Measurements from ENCODE around the gene RAB5IF. TPM values are rescaled to one million over a fixed set of nuclear protein-coding genes. Genes with fewer than 3 reads are reported as not detected.

The RAB5IF gene
- total and polyA plus RNA-seq, 2 of the 13 experiments (the other 11 are each of a cell fraction or from before 2014, with no cell fraction given) = 261 to 305 TPM

GRCh38 chr20:36633285-36633772 is 27.8 kb downstream of the RAB5IF start (continued):
- no peak for TF ChIP-seq USF2 (IDR thresholded peaks at IDR 0.05; ENCODE audit: low read depth, low read length)
- no peak for TF ChIP-seq USF2 (CRISPR knock-in tag; IDR thresholded peaks at IDR 0.05; ENCODE audit: borderline replicate concordance)
- TF ChIP-seq ZNF552 (CRISPR knock-in tag; IDR thresholded peaks at IDR 0.05; ENCODE audit: borderline replicate concordance) = no peak
- TF ChIP-seq, protein P1, sequence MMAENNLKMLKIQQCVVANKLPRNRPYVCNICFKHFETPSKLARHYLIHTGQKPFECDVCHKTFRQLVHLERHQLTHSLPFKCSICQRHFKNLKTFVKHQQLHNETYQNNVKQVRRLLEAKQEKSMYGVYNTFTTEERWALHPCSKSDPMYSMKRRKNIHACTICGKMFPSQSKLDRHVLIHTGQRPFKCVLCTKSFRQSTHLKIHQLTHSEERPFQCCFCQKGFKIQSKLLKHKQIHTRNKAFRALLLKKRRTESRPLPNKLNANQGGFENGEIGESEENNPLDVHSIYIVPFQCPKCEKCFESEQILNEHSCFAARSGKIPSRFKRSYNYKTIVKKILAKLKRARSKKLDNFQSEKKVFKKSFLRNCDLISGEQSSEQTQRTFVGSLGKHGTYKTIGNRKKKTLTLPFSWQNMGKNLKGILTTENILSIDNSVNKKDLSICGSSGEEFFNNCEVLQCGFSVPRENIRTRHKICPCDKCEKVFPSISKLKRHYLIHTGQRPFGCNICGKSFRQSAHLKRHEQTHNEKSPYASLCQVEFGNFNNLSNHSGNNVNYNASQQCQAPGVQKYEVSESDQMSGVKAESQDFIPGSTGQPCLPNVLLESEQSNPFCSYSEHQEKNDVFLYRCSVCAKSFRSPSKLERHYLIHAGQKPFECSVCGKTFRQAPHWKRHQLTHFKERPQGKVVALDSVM (CRISPR knock-in tag; IDR thresholded peaks at IDR 0.05) = peak; percentile 82
- 0 out of 2 replicates have a peak, but pooled peaks have one; percentile 7 for TF ChIP-seq SIX4 (CRISPR knock-in tag; IDR thresholded peaks at IDR 0.05)
- no peak for TF ChIP-seq REPIN1 (CRISPR knock-in tag; IDR thresholded peaks at IDR 0.05; ENCODE audit: borderline replicate concordance, low read depth)
- TF ChIP-seq SNAPC2 (CRISPR knock-in tag; IDR thresholded peaks at IDR 0.05) = no peak
- TF ChIP-seq, protein P2, sequence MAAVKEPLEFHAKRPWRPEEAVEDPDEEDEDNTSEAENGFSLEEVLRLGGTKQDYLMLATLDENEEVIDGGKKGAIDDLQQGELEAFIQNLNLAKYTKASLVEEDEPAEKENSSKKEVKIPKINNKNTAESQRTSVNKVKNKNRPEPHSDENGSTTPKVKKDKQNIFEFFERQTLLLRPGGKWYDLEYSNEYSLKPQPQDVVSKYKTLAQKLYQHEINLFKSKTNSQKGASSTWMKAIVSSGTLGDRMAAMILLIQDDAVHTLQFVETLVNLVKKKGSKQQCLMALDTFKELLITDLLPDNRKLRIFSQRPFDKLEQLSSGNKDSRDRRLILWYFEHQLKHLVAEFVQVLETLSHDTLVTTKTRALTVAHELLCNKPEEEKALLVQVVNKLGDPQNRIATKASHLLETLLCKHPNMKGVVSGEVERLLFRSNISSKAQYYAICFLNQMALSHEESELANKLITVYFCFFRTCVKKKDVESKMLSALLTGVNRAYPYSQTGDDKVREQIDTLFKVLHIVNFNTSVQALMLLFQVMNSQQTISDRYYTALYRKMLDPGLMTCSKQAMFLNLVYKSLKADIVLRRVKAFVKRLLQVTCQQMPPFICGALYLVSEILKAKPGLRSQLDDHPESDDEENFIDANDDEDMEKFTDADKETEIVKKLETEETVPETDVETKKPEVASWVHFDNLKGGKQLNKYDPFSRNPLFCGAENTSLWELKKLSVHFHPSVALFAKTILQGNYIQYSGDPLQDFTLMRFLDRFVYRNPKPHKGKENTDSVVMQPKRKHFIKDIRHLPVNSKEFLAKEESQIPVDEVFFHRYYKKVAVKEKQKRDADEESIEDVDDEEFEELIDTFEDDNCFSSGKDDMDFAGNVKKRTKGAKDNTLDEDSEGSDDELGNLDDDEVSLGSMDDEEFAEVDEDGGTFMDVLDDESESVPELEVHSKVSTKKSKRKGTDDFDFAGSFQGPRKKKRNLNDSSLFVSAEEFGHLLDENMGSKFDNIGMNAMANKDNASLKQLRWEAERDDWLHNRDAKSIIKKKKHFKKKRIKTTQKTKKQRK (IDR thresholded peaks at IDR 0.05; ENCODE audit: low read length) = no peak
- TF ChIP-seq ADNP (CRISPR knock-in tag; IDR thresholded peaks at IDR 0.05) = no peak
- TF ChIP-seq, protein P3, sequence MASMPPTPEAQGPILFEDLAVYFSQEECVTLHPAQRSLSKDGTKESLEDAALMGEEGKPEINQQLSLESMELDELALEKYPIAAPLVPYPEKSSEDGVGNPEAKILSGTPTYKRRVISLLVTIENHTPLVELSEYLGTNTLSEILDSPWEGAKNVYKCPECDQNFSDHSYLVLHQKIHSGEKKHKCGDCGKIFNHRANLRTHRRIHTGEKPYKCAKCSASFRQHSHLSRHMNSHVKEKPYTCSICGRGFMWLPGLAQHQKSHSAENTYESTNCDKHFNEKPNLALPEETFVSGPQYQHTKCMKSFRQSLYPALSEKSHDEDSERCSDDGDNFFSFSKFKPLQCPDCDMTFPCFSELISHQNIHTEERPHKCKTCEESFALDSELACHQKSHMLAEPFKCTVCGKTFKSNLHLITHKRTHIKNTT (CRISPR knock-in tag; IDR thresholded peaks at IDR 0.05) = no peak
- no peak for TF ChIP-seq HES4 (CRISPR knock-in tag; IDR thresholded peaks at IDR 0.05; ENCODE audit: borderline replicate concordance)
- TF ChIP-seq ZFP90 (CRISPR knock-in tag; IDR thresholded peaks at IDR 0.05; ENCODE audit: borderline replicate concordance) = no peak
- no peak for TF ChIP-seq ZNF296 (CRISPR knock-in tag; conservative IDR thresholded peaks at IDR 0.05)
- TF ChIP-seq, protein P4, sequence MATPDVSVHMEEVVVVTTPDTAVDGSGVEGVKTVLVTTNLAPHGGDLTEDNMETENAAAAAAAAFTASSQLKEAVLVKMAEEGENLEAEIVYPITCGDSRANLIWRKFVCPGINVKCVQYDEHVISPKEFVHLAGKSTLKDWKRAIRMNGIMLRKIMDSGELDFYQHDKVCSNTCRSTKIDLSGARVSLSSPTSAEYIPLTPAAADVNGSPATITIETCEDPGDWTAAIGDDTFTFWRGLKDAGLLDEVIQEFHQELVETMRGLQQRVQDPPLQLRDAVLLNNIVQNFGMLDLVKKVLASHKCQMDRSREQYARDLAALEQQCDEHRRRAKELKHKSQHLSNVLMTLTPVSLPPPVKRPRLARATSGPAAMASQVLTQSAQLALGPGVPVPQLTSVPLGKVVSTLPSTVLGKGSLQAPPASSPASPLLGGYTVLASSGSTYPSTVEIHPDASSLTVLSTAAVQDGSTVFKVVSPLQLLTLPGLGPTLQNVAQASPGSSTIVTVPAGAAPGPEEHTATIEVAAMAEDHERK (CRISPR knock-in tag; IDR thresholded peaks at IDR 0.05; ENCODE audit: low read depth) = no peak
- TF ChIP-seq XRCC5 (optimal IDR thresholded peaks at IDR 0.05; ENCODE audit: low read length) = no peak
- no peak for TF ChIP-seq BCLAF1 (IDR thresholded peaks at IDR 0.05)
- no peak for TF ChIP-seq MTF1 (CRISPR knock-in tag; IDR thresholded peaks at IDR 0.05)

Data from HepG2 (cell line).